GM19193 (cell line): ENCODE data around the gene LIN28A.

ENCODE experiments used
- POLR2A ChIP-seq: IDR thresholded peaks from 4 replicates; pipeline ENCODE4 v1.6.1; 2011; ENCODE audit not compliant: insufficient read depth, insufficient read length; ENCODE audit errors: extremely low read depth

The LIN28A gene

GRCh38 chr1:26376050-26376449 is 34.6 kb upstream of the LIN28A start:
- no peak for TF ChIP-seq POLR2A

GRCh38 chr1:26378088-26378878 is 32.3 kb upstream of the LIN28A start:
- no peak for TF ChIP-seq POLR2A

GRCh38 chr1:26378879-26379251 is 31.8 kb upstream of the LIN28A start:
- no peak for TF ChIP-seq POLR2A

- TF ChIP-seq POLR2A, result no peak
Observed at GRCh38 chr1:26384076-26384475, 26.5 kb upstream of the LIN28A start.

GRCh38 chr1:26387447-26387846 is 23.2 kb upstream of the LIN28A start:
- TF ChIP-seq POLR2A, result no peak

GRCh38 chr1:26388791-26389445 is 21.7 kb upstream of the LIN28A start:
- no peak for TF ChIP-seq POLR2A

- no peak for TF ChIP-seq POLR2A
Observed at GRCh38 chr1:26389604-26390247, 20.9 kb upstream of the LIN28A start.

GRCh38 chr1:26391450-26391849 is 19.2 kb upstream of the LIN28A start:
- TF ChIP-seq POLR2A, result no peak

- TF ChIP-seq POLR2A, result no peak
Observed at GRCh38 chr1:26395754-26396153, 14.9 kb upstream of the LIN28A start.

GRCh38 chr1:26399034-26399433 is 11.6 kb upstream of the LIN28A start:
- TF ChIP-seq POLR2A, result no peak

GRCh38 chr1:26401891-26402290 is 8.7 kb upstream of the LIN28A start:
- no peak for TF ChIP-seq POLR2A

GRCh38 chr1:26403656-26404055 is 7.0 kb upstream of the LIN28A start:
- TF ChIP-seq POLR2A, result no peak

GRCh38 chr1:26404641-26405040 is 6.0 kb upstream of the LIN28A start:
- TF ChIP-seq POLR2A, result no peak

- TF ChIP-seq POLR2A, result no peak
Observed at GRCh38 chr1:26405281-26405915, 5.2 kb upstream of the LIN28A start.

GRCh38 chr1:26408604-26409003 is 2.0 kb upstream of the LIN28A start:
- TF ChIP-seq POLR2A, result no peak

GRCh38 chr1:26409191-26409807 is 1.3 kb upstream of the LIN28A start:
- TF ChIP-seq POLR2A, result no peak

- no peak for TF ChIP-seq POLR2A
Observed at GRCh38 chr1:26411624-26412074, 1.0 kb downstream of the LIN28A start.
